Ishikawa (cell line): ENCODE results near the gene GPR25.

Source experiments
- CEBPB ChIP-seq: IDR thresholded peaks from 2 replicates; pipeline ENCODE4 v1.6.1; 2012
- EGR1 ChIP-seq: IDR thresholded peaks from 2 replicates; pipeline ENCODE4 v1.6.1; 2012
- EP300 ChIP-seq: IDR thresholded peaks from 2 replicates; pipeline ENCODE4 v1.6.1; 2012; ENCODE audit warnings: borderline replicate concordance
- REST ChIP-seq: IDR thresholded peaks from 2 replicates; pipeline ENCODE4 v1.6.1; 2012; ENCODE audit warnings: low read depth, mild to moderate bottlenecking
- TEAD4 ChIP-seq: IDR thresholded peaks from 2 replicates; pipeline ENCODE4 v1.6.1; 2012

GRCh38 chr1:200873116-200873670 lies 412 bp downstream of the GPR25 start:
- TF ChIP-seq CEBPB: no peak
- no peak for TF ChIP-seq REST
- no peak for TF ChIP-seq EGR1
- no peak for TF ChIP-seq TEAD4
- no peak for TF ChIP-seq EP300
